Measurements from ENCODE around the gene FIGNL1.

DNA sequence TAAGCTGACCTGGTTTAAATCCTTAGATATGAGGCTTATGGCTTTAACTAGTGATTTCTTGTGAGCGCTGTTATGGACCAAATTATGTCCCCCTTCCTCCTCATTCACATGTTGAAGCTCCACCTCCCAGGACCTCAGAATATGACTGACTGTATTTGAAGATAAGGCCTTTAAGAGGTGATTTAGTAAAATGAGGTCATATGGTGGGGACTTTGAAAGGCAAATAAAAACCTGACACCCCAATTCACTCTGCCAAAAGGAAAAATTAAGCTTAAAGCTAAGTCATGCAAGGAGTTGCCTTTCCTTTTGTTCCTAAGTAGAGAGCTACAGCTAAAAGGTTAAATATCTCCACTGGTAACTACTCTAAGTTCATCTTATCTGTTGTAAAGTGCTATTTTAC lies 36.4 kb upstream of the FIGNL1 start:
- TF ChIP-seq CTCF (IDR thresholded peaks at IDR 0.05) (no peak), POLR2A (IDR thresholded peaks at IDR 0.05) (no peak)

Data from adrenal gland (tissue), 5 donors.